NCI-H82 (cell line): ENCODE data around the gene NBPF20.
"Not testable (repeated sequence)": the region's sequence is repeated elsewhere in the genome, so short reads cannot be mapped to it uniquely, and the experiment has no call there.

Source experiments
- DNase-seq: peaks from one replicate; lab custom pipeline; 2025; lab: John Stamatoyannopoulos, UW

Gene NBPF20, protein sequence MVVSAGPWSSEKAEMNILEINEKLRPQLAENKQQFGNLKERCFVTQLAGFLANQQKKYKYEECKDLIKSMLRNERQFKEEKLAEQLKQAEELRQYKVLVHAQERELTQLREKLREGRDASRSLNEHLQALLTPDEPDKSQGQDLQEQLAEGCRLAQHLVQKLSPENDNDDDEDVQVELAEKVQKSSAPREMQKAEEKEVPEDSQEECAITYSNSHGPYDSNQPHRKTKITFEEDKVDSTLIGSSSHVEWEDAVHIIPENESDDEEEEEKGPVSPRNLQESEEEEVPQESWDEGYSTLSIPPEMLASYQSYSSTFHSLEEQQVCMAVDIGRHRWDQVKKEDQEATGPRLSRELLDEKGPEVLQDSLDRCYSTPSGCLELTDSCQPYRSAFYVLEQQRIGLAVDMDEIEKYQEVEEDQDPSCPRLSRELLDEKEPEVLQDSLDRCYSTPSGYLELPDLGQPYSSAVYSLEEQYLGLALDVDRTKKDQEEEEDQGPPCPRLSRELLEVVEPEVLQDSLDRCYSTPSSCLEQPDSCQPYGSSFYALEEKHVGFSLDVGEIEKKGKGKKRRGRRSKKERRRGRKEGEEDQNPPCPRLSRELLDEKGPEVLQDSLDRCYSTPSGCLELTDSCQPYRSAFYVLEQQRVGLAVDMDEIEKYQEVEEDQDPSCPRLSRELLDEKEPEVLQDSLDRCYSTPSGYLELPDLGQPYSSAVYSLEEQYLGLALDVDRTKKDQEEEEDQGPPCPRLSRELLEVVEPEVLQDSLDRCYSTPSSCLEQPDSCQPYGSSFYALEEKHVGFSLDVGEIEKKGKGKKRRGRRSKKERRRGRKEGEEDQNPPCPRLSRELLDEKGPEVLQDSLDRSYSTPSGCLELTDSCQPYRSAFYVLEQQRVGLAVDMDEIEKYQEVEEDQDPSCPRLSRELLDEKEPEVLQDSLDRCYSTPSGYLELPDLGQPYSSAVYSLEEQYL (N-terminal part only)

DNA sequence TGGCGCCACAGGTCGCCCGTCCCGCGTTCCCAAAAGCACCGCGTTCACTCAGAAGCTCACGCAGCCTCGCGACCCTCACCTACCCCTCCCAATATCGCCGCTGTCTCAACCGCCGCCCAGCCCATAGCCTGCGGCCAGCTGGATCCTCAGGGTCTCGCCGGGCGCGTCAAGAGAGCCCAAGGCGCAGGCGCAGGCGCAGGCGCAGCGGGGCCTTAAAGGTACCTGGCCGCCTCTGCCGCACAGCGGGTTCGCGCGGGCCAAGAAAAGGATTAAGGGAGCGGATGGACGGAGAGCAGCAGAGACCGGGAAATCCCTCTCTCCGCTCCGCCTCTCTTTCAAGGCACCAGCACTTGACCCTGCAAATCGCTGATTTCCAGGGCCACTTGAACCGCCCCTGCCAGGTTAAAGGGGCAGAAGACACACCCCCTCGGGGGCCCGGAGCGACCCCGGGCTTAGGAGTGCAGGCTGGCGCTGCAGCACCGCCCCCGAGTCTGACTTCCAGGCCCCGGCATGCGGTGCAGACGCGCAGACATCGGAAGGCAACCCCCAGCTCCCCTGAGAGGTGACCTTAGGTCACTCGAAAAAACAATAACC lies at the start of gene NBPF20:
Gene NBPF20 (minus strand): TSS at position 168 of the 594 bp plus-strand sequence. CDS start 20,331 bp downstream, outside the sequence.
- DNase-seq, result peak; percentile 97

DNA sequence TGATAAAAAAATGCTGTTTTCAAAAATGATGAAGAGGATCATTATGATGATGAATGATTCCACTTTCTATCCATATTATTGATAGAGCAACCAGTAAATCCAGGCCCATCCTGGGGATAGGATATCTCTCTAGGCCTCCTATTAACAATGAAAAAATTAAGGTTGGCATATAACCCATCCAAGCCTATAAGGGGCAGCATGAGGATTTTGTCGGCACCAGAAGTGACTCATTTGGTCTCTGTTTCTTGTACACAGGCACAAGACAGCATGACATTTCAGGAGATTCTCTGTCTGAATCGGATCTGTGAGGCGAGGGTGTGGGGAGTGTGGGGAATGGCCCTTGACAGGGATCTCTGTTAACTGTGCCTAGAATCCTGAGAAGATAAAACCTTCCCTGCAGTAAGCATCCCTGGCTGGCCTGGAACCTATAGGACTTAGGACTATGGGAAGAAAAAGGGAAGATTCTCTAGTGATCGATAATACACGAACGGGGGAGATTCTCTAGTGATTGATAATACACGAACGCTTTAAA lies 49.5 kb upstream of the NBPF20 start:
- not testable (repeated sequence) for DNase-seq

DNA sequence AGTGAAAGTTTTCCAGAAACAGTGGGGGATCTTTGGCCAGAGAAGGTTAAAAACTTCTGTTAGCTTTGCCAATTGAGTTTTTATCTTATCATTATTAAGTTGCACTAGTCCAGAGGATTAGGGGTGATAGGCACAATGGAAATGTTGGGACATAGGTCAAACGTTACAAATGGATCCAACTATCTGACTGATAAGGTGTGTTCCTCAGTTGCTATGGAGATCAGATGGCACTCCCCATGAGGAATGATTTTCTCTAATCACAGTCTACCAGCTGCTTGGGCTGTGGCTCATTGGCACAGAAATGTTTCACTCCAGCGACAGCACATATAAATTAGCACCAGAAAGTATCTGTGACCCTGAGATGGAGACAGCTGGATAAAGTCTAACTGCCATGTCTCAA lies 47.3 kb upstream of the NBPF20 start:
- DNase-seq, result not testable (repeated sequence)

DNA sequence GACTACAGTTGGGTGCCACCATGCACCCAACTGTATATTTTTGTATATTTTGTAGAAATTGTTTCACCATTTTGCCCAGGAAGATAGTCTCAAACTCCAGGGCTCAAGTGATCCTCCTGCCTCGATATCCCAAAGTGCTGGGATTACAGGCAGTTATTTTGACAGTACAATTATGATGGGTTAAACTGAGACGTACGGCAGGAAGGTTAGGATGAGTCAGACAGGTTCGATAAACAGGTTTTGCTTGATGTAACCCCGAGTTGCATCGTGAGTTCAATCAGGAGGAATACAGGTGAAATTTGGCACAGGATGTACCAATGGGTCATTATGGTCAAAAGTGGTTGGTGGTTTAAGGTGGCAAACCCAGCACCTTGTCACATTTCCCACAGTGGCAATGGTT lies 46.0 kb upstream of the NBPF20 start:
- DNase-seq, result not testable (repeated sequence)

DNA sequence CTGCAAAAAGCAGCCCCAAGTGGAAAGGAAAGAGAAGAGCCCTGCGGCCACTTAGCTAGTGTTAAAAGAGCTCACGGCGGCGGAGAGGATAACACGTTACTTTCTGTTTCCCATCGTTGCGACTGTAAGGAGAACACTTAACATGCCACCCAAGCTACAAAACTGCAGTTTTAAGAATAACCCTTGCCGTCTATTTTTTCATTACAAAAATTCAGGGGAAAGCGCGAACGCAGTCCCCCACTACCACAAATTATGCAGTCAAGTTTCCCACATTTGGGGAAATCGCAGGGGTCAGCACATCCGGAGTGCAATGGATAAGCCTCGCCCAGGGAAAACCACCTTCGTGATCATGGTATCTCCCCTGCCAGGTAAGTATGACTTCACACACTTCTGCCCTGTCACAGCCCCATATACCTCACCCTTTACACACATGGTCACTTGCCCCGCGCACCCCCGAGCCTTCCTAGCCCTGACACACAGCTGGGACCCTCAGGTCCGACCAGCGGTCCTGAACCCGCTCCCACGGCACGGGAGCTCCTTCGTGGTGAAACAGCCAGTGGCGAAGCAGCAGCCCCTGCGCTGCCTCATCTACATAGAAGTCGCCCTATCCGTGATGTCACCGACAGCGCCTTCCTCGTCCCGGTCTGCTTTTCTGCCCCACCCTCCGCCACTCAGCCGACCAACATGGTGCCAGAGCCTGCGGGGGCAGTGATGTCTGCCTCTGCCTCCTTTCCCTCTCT lies 40.2 kb upstream of the NBPF20 start:
- peak; percentile 96 for DNase-seq

DNA sequence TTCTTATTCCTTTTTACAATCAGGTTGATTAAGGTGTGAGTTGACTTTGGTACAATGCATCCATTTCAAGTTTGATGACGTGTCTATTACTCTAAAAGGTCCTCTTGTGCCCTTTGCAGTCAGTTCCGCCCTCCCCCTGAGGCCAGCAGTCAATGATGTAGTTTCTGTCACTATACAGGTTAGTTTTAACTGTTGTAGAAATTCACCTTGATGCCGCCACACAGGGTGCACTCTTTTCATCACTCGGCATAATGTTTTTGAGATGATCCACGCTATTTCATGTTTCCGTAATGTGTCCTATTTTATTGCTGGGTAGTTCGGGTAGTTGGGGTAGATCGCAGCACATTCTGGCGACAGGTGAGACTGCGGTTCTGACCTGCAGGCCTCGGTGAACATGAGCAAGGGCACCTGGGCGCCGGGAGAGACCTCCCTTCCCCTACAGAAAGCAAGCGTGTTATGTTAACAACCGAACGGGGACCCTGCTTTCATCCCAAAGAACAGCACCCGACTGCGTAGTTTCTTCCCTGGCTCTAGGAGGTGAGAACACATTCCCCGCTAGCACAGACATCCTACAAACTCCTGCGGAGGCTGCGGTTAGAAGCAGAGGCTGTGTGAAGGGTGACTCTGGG lies 39.4 kb upstream of the NBPF20 start:
- not testable (repeated sequence) for DNase-seq

DNA sequence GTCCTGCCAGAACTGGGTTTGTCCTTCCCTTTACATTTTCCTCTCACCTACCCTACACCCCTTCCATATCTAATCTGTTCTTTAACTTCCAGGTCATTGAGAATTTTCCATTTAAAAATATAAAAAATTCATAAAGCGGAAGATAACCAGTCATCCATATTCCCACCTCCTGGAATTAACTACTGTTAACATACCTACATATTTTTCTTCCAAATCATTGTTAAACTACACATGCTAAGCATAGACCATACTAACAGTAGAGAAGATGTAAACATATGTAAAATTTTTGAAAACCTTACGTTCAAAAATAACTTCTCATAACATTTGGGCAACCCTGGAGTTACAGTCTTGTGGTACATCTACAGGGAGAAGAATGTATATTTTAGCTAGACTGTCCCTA lies 38.6 kb upstream of the NBPF20 start:
- not testable (repeated sequence) for DNase-seq

DNA sequence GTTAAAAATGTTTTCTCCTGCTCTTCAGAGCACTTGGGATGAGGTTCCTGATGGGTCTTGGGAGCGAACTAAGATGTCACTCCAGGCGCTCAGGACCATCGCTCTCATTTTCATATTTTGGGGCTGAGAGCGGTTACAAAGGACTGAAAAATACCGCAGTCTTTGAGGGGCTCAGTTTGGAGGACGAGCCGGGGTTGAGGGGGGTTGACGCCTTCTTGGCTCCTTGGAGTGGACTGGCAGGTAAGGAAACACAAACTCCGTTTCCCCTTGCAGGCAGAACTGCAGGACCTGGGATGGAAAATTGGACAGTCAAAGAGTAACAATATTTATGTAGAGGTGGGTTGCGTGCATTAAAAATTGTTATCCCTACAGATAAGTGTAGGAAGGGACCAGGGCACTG lies 35.3 kb upstream of the NBPF20 start:
- DNase-seq, result not testable (repeated sequence)

DNA sequence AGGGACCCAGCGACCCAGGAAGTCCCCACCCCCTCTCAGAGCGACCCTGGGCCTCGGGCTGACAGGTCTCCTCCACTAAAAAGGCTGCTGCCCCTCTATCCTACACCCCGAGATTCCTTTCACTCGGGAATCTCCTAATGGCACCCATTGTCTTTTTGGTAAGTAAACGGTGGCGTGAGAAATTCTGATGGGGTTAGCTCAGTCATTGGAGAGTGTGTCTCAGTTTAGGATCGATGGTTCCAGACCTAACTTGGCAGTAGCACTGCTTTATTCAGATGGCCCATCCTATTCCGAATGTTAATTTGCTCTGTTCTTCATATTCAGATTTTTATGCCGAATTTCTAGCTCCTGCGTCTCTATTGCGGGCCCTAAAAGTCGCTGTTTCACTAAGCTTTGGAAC lies 34.6 kb upstream of the NBPF20 start:
- DNase-seq, result not testable (repeated sequence)

DNA sequence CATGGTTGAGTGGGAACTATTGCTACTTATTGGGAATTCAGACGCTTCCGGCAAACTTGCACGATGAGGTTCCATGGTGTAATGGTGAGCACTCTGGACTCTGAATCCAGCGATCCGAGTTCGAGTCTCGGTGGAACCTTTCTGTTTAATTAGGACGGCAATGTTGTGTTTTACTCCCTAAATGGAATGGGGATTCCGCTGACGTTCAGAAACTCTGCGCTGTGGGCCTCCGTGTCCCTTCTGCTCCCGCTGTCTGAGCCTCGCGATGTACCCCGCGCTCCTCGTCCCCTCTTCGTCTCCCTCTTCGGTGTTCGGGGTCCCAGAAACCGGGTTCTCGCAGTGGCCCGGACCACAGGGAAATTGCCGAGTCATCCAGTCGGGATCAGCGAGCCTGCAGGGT lies 34.2 kb upstream of the NBPF20 start:
- not testable (repeated sequence) for DNase-seq

DNA sequence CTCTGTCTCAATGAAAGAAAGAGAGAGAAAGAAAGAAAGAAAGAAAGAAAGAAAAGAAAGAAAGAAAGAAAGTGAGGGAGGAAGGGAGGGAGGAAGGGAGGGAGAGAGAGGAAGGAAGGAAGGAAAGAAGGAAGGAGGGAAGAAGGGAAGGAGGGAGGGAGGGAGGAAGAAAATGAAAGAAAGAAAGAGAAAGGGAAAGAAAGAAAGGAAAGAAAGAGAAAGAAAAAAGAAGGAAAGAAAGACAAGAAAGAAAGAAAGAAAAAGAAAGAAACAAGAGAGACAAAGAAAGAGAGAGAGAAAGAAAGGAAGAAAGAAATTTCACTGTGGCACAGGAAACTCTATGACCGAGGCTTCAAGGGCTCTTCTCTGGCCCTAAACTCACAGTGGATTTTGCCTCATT lies 33.7 kb upstream of the NBPF20 start:
- DNase-seq, result not testable (repeated sequence)

DNA sequence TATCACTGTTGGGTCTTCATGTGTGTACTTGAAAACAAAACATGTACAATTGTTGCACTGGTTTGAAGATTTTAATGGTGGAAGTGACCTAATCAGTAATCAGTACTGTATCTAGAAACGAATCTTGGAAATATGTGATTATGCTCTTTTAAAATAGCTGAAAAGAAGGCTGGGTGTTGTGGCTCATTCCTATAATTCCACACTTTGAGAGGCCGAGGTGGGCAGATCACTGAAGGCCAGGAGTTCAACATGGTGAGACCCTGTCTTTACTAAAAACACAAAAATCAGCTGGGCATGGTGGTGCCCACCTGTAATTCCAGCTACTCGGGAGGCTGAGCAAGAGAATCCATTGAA lies 29.4 kb upstream of the NBPF20 start:
- not testable (repeated sequence) for DNase-seq

DNA sequence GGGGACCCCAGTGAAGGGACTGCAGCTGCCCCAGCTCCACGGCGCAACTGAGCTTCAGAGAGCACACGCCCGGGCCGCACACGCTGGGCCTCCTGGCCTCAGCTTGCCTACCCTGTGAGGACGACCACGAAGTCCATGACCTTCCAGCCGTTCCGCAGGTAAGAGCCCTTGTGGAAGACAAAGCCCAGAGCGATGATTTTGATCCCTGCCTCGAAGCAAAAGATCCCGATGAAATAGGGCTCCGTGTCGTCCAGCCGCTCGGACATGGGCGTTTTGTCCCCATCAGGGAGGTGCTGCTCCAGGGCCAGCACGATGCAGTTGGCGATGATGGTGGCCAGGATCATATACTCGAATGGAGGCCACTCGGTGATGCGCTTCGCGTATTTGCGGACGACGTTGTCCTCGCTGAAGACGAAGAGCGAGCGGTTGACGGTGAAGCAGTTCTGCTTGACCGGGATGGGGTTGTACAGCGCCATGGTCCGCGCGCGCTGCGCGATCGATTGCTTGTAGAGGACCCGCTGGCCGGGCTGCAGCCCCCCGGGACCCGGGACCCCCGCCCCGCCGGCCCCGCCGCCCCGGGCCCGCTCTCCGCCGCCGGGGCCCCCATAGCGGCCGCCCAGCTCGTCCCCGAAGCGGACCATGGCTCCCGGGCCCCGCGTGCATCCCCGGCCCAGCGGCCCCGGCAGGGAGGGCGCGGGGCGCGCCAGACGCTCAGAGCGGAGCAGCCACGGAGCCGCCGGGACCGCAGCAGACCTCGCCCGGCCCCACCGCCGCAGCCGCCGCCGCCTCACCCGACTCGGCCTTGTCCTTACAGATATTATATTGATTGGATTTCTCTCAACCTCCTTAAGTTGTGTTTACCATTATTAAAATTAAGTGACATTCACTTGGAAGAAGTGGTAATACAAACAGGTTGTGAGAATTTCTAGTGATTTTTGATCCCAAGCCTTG lies 28.7 kb upstream of the NBPF20 start:
- not testable (repeated sequence) for DNase-seq

DNA sequence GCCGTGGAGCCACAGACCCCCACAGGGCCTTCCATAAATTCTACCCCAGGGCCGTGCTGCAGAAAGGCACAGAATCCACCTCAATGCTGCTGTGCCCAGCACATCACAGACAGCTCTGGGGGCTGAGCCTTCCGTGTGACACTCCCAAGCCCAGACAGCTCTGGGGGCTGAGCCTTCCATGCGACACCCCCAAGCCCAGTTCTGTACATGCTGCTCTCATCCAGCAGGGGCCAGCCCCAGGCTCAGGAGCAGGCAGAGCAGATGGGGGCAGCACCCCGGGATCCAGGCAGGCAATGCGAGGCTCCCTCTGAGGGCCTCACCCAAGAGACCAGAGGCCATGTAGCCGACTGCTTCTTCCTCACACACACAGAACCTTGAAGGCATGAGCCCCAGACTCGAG lies 27.1 kb upstream of the NBPF20 start:
- not testable (repeated sequence) for DNase-seq

DNA sequence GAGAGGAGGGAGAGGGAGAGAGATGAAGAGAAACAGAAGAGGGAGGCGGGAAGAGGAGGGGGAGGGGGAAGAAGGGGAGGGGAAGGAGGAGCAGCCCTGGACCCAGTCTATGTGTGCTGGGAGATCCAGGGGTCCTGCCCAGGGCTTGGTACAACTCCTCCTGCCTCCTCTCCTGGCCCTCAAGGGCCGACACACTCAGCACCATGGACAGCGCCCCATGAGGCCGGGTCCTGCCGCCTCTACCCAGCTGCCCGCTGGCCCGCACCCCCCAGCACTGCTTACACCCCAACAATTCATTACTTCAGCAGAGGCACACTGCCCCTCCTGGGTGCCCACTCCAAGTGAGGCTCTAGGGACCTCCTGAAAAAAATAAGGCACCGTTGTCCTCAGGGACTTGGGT lies 26.5 kb upstream of the NBPF20 start:
- DNase-seq, result not testable (repeated sequence)

DNA sequence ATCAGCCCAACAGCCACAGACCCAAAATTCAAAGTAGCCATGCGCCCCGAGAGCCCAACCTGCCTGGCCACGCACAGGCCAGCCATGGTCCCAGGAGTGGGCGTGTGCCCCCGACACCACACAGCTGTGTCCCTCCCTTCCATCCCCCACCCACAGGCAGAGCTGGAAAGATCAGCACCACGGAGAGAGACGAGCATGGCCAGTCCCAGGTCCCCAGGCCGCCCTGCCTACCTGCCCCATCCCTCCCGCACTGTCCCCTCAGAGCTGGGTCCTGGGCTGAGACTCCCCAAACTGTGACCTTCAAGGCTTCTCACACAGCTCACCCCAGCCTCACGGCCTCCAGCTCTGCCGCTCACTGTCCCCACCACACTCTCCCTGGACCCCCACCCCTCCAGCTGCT lies 19.8 kb upstream of the NBPF20 start:
- DNase-seq, result not testable (repeated sequence)

DNA sequence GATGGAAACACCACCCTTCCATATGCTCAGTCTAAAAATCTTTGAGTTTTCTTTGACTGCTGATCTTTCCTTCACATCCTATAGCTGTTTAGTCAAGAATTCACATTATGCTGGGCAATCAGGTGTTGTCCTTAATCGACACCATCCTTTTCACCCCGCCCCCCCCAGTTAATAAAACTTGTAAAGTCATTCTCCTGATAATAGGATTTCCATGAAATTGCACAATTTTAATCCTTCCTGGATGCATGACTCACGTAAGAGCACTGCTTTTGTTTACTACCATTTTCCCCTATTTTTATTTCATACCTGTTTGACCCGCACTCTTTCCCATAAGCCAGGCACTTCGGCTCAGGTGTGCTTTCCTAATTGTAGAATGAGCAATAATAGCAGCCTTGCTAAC lies 16.9 kb upstream of the NBPF20 start:
- not testable (repeated sequence) for DNase-seq

DNA sequence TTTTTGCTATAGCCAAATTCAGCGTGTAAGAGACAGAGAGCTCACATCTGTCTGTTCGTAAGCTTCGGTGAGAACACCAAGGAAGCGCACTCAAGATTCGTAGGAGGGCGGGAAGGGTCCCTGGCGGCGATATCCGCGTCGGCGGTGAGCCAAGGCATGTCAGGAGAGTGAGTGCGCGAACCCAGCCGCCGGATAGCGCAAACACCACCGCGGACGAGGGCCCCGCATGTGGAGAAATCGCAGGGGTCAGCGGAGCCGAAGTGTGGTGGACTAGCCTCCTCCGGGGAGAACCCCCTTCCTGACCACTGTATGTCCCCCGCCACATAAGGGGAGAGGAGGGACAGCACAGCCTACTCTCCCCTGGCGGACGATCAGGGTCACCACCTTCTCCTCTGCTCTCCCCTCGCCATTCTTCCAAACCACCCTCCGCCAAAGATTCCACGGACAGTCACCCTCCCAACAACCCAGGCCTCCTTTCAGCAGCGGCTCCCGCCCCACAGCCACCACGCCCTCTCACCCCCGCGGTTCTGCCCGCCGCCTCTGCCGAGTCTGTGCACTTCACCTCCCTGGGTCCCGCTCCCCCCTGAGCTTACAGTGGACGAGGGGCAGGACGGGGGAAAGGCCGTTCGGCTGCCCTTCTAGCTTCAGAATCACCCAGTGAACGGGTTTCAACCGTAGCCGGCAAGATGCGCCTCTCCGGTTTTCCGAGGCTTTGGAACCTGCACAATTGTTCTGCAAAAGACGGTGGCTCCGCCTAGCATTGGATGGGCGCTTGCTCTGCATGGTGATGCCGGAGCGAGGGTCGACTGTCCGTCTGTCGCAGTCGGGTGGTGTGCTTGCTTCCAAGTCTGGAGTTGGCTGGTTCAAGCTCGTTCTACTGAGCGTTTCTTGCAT lies 6.2 kb upstream of the NBPF20 start:
- peak; percentile 17 for DNase-seq

DNA sequence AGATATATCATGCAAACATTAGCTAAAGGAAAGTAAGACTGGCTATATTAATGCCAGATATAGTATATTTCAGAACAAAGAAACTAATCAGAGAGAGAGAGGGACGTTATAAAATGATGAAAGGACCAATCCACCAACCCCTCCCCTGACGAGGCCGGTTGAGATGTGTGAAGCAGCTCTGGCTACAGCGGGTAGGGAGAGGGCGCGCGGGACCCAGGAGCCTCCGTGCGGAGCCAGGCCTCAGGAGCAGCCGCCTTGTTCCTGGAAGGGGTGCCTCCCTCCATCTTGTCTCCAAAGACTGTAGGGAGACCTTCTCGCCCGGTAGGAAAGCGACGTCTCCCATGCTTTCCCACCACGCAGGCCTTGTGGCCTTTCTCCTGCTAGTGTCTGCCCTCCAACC lies 5.4 kb upstream of the NBPF20 start:
- not testable (repeated sequence) for DNase-seq
